ENCODE data around the gene IL22RA2.
A peak's percentile ranks its signal among the peaks of the same experiment; 100 is the strongest.
"Not testable (repeated sequence)": the region's sequence is repeated elsewhere in the genome, so short reads cannot be mapped to it uniquely, and the experiment has no call there.

The IL22RA2 gene

DNA sequence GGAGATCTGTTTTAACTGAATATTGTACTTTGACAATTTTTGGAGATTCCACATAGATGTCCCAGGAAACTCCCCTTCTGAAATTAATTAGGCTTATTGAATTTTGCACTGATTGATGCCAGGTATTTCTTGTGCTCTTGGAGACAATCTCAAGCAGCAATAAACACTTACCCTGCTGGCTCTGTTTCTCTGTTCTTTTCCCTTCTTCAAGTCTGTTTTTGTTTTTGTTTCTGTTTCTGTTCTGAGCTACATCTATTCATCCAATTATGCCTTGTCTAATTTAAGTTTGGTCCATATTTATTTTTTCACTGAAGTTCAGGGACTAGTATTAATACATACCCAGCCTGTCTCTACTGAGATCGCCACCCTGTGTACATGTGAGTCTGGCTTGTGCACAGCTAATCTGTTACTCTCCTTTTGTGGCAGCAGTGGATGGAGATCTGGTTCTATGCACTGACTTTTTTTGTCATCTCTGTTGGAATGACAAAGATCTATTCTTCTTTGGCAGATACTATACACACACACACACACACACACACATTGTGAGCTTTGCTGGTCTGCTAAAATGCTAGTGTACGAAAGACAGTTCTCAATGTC, 51.9 kb downstream of the IL22RA2 start:
- DNase-seq: no peak

DNA sequence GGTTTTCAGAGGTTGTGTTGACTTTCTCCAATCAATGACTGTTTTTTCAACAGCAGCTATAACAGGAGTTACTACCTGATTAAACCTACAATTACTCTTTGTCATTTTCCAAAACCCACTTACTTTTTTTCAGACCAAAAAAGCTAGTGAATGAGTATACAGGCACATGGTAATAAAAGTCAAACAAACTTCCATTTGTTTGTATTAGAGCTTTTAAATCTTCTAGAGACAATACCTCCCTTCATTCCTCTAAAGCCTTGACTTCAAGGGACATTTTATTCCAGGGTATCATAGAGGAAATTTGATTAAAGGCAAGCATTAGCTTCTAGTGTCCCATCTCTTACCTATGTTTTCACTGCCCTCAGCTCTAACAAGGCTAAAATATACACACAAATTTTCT, 52.7 kb downstream of the IL22RA2 start:
- DNase-seq: no peak

DNA sequence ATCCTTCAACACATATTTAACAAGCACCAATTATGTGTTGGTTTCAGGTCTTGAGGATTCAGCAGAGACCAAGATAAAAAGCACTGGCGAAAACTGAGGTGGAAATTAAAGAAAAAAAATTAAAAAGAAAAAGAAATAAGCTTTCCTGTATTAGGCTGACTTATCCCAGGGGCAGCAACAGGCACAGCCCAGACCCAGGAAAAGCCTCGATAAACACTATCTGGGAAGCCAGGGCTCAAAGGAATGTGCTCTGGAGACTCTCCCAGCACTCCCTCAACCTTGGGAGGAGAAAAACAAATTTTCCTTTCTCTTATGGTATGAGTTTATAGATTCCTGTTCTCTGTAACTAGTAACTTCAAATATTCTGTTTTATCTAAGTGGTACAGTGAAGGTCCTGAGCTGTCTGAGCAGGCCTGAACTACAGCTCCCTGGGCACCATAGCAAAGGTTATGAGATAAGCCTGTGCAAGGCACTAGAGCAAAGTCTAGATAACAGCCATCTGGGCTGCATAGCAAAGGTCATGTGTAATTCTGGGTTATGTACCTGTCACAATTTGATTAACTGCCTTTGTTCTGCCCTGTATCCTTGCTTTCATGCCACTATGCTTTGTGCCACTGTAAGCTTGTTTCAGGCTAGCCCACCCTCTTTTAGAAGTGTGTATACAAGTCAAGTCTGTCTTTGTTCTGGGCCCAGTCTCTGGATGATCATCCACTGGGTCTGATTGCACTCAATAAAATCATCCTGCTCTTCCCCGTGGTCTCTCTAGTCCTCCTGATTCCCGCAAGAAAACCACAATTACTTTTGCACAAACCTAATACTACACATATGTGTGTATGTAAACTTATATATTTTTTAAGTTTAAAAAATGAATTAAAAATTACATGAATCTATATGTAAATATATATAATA, 54.0 kb downstream of the IL22RA2 start:
- no peak for DNase-seq

DNA sequence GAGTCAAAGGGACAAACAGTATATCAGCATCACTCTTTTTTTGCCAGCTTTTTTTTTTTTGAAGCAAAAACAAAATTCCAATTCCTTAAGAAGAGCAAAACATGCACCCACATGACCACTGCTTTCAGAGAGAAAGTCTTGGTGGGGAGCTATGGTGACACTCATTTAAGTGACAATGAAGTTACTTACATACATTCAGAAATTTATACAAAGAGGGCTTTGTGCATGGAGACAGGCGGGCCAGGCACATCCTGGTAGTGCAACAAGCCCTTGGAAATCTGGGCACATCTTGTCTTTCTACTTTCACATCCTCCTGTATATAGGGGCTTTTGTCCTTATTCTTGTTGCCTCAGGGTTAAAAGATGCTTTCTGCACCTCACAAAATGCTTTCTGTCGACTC, 55.9 kb downstream of the IL22RA2 start:
- no peak for DNase-seq

DNA sequence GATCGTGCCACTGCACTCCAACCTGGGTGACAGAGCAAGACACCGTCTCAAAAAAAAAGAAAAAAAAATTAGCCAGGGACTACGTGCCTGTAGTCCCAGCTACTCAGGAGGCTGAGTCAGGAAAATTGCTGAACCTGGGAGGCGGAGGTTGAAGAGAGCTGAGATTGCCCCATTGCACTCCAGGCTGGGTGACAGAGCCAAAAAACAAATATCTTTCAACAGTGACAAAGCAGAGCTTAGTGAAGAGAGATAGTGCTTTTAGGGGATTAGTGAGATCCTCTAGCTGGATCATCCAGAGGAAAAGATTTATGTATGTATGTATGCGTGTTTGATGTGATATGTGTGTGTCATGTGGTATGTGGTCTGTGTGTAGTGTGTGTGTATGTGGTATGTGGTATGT, 56.6 kb downstream of the IL22RA2 start:
- DNase-seq: no peak

DNA sequence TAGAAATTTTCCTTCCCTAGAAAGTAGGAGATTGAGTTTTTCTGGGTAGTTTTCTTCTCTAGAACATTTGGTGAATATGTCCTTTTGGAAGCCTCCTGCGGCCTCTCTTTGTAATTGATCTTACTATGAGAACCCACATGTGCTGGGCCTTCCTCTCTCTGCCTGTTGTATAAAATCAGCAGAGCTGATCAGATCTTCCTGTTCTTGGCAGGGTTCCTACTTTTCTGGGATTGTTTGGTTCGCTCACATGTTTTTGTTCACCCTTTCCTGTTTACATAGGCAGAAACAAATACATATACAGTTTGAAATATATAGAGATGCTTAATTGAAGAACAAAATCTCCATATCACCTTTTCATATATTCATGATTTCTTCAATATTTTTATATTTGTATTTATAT, 57.8 kb downstream of the IL22RA2 start:
- DNase-seq: no peak

DNA sequence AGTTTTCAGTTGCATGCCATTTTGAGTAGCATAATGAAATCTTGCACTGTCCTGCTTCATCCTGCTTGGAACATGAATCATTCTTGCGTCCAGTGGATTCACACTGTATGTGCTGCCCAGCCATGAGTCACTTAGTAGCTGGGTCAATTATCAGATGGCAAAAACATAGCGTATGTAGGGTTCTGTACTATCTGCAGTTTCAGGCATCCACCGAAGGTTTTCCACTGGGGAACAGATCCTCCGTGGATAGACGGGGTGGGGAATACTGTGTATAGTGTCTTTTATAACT, 61.4 kb downstream of the IL22RA2 start:
- DNase-seq: no peak

DNA sequence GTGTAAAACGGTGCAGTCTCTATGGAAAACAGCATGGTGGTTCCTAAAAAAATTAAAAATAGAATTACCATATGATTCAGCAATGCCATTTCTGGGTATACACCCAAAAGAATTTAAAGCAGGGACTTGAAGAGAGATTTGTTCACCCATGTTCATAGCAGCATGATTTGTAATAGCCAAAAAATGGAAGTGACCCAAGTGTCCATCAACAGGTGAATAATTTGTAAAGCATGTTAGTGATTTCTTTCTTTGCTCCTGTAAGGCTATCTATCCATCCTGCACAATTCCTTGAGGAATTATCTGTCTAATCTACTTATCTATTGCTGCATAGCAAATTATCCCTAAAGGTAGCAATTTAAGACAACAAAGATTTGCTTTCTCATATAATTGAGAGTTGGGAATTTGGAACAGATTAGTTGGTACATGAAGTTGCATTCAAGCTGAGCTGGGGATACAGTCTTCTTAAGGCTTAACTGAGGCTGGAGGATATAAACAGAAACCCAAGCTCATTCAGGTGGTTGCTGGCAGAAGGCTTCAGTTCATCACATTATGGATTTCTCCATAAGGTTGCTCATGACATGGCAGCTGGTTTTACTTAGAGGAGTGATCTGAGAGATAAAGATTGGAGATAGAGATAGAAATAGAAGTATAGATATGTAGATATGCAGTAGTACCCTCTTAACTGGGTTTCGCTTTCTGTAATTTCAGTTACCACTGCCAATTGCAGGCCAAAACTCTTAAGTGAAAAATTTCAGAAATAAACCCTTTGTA, 62.0 kb downstream of the IL22RA2 start:
- DNase-seq: no peak

DNA sequence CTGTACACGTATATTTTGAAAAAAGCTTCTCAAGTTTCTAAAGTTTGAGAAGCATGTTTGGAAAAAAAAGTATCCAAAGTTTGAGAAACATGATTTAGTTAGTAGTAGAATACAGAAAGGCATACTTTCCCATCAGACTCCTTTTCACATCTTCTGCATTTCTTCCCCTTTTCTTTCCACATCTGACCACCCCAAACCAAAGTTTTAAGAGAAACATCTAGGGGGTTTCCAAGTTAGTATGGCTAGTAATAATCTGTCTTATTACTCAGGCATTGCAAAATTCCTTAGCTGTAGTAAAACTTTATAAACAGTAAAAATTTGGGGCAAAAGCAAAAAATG, 65.7 kb downstream of the IL22RA2 start:
- no peak for DNase-seq

DNA sequence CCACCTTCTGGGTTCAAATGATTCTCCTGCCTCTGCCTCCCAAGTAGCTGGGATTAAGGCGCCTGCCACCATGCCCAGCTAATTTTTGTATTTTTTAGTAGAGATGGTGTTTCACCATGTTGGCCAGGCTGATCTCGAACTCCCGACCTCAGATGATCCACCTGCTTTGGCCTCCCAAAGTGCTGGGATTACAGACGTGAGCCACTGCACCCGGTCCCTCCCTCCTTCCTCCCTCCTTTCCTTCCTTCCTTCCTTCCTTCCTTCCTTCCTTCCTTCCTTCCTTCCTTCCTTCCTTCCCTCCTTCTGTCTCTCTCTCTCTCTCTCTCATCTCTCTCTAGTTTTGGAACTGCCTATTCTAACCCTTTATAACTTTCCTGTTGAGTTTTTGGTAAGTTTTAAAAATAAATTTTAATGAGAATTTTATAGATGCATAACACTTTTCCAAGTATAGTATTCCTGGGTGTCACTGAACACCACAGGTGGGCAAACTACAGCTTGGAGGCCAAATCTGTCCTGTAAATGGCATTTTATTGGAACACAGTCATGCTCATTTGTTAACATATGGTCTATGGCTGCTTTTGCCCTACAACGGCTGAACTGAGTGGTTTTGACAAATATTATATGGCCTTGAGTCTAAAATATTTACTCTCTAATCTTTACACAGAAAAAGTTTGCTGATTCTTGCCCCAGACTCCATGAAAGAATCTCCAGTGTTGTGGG, 66.2 kb downstream of the IL22RA2 start:
- DNase-seq: not testable (repeated sequence)

DNA sequence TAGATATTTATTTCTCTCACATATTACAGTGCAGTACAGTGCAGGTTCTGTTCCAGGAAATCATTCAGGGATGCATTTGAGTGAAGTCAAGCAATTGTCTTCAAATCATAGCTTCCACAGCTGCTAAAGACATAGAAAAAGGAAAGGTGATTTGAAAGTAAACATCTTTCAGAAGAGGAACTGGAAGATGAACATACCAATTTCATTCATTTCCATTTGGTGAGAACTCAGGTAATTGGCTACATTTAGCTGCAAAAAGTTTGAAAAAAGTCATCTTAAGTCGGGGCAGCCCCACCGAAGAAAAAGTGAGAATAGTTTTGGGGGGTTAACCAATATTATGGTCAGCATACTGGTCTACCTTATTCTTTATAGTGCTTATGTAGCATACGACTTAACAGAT, 67.3 kb downstream of the IL22RA2 start:
- no peak for DNase-seq

DNA sequence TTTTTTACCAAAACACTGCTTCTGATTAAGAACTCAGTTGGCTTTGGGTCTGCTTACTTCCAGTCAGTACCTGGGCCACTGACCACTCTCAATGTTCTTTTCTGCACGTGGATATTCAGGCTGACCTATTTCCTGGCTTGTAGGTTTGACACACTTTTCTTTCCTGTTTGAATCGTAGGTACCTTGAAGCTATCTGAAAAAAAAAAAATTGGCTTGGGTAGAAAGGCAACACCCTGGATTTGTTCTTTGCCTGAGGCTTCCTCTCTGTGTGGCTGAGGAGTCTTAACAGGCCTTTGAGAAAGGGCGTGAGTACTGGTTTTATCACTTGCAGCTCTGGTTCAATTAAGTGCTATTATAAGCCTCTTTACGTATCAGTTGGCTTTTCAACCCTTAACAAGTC, 68.1 kb downstream of the IL22RA2 start:
- DNase-seq: no peak

DNA sequence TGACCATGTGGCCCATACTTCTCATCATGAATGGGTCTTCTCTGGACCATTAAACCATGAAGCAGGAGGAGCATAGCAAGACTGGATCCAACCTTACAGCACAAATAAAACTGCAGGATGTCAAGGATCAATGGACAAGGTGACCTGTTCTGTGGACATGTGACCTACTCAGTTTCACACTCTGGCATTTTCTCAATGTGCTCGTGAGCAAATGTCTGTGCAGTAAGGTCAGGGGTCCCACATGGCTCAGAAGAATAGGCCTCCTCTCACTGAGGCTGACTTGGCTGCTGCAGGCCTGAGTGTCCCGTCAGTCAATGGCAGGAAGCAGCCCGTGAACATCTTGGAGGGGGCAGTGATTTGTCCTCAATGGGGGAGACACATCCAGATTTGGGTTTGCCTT, 68.5 kb downstream of the IL22RA2 start:
- no peak for DNase-seq

DNA sequence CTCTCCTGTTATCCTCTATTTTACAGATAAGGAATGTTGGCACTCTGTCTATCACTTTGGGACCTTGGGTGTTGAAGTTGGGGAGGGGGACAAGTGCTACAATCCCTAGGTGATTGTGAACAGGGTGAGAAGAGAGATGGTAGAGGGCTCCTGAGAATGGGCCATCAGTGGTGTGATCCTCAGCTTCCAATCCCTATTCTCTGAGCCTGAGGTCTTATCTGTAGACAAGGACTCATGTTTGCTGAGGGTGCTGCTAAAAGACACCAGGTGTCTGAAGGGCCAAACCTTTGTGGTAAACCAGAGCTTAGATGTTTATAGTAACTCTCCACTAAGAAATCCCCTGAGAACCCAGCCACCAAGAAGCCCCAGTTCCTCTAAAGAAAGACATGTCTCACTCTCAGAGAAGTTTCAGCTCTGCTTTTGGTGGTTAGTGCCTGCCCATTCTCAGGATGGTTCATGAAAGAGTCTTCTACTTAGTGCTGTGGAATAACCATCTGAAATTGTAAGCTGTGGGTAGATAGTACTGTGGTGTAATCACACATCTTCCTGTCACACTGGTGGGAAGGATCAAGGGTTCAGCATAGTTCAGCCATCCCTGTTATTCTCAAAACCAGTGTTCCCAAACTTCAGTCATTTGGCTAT, 70.5 kb downstream of the IL22RA2 start:
- no peak for DNase-seq

DNA sequence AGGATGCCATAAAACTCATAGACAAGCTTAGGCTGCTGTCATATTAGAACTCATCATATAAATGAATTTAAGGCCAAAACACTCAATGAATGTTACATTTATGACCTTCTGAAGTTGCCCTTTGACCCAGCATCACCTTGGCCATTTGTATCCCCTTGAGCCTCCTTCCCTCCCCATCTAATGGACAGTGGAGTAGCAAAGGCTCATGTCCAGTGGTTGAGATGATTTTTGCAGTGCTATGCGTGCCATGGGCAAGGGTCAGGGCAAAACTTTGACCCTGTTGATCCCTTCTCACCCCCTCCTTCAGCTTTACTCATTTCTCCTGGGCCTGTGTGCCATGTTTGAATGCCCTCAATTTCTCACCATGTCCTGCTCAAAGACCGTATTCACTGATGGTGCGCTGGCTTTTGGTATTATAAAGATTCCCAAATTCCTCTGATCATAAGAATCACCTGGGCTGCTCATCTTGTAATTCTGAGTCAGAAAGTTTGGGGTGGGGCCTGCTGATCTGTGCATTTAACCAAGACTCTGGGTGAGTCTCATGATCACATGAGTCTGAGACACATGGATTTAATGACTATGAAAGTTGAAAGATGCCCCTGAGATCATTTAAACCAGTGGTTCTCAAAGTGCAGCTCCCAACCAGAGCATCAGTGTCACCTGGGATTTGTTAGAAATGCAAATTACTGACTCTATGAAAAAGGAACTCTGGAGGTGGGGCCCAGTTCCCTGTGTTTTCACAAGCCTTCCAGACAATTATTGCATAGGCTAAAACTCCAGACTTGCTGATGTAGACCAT, 71.2 kb downstream of the IL22RA2 start:
- no peak for DNase-seq

DNA sequence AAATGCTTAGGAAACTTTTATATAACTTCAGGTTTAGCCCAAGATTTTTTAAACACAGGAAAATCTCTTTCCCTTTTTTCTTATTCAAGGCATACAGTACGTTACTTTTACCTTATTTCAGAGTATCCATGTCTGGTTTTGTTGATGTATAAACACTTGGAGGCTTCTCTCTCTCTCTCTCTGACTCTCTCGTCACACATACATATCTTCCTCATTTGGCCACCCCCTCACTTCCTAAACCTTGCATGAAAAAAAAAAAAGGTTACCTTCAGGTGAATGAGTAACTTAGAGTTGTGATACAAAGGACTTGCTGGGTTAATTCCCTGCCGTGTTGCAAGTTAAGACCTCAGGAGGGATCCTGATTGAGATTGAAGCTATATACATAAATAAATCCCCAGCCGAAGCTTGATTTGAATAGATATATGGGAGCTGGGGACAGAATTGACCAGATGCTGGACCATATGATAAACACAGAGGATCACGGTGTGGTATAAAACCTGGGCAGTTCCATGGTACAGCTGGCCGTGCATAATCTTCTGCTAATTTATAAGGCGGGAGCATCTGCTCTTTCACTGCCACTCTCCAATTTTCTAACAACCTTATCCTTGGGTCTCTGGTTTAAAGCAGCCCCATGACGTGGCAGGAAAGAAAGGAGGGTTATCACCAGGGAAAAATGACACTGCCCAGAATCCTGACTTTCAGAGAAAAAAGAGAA, 73.6 kb downstream of the IL22RA2 start:
- DNase-seq: no peak

DNA sequence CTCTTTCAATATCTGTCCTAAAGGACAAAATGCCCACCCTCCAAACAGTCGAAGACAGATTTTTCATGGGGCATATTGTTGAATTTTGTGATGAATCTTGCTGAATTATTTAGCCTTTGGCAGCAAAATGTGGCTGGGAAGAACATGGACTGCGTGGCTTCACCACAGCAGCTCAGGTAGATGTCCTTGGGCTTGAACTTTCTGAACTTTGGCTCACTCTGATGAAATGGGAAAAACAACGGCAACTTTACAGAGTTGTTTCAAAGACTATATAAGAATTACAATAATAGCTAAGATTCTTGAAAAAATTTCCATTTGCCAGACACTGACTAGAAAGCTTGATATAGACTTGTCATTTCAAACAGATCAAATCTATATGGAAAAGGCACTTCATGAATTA, 75.9 kb downstream of the IL22RA2 start:
- no peak for DNase-seq

DNA sequence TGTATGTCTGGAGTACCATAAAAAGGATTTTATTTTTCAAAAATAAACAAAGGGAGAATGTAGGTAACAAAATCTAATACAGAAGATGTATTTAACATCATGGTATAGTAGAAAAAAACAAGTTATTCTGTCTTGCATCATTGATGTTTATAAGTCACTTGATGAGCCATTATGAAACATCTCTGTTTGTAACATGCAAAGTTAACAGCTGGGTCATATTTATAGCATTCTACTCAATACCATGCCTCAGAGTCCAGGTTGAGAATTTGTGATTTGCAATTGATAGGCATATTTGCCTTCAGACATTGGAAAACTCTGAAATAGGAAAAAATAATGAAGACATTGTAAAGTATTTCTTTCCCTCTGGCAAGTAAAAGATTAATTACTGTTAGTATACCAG, 76.4 kb downstream of the IL22RA2 start:
- no peak for DNase-seq

DNA sequence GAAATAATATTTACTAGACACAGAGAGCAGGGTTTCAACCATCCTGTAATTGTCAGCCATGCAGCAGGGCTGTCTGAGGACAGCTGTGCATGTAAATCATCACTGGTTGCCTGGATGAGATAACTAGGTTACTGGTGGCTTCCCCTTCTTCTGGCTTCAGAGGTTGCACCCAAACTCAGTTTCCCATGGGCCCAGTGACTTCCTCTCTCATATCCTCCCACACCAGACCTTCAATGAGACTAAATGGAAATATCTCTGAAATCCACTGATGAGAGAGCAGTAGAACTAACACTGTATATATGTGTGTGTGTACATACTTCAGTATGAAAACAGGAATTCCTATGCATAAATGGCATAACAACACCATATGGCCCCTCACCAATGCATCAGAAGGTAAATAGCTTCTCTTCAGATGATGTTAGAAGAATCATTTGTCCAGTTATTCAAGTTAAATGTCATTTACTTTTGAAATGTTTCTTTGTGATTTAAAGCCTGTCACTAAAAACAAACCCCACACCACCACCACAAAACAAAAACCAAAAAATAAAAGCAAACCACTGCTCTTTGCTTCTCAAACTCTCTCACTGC, 77.7 kb downstream of the IL22RA2 start:
- no peak for DNase-seq

DNA sequence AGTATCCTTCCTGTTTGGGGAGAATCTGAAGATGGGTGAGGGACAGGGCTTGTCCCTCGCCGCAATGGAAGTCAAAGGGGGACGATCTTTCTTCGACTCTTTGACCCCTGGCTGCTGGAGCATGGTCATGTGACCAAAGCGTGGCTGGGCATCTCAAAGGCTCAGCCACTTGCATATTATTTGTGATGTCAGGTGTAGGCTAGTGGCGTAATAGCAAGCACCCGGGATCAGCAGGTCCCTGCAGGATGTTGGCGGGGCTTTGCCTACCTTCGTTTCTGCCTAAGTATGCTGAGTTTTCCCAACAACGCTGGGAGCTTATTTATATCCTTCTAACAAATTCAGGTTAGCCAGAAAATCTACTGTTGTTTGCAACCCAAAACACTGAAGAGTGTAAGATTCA, 78.4 kb downstream of the IL22RA2 start:
- no peak for DNase-seq

DNA sequence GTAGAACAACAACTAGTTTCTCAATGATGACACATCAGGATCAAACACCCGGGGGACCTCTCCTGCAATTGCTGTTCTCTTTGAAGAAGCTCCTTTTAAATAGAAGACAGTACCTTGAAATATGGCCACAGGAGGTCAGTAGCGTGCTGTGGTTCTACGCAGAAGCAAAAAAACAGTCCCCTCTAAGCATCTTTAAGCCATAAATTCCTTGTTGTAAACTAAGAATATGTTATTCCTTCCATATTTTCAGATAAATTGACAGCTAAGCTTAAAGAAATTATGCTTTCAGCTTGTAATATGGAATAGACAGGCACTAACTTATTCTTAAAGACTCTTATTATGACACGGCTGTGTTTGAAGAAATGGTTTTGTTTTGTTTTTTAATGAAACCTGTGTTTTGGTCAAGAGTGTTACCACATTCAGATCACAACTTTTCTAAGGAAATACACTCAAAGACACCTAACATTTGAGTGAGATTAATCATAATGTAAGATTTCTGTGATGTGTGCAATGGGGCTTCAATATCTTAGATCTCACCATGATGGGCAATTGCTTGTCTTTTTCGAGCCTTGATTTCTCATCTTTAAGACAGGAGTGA, 78.9 kb downstream of the IL22RA2 start:
- DNase-seq: peak; percentile 36

Data from left hindlimb (tissue), 1 donor.